ENCODE data around the gene NTM.

Gene NTM

GRCh38 chr11:131944736-131945135 lies 574.3 kb downstream of the NTM start:
- peak; percentile 69 for DNase-seq (ENCODE audit: extremely low read depth, low read depth)
- TF ChIP-seq CTCF (IDR thresholded peaks at IDR 0.05; ENCODE audit: low read depth, low read length), result no peak

DNA sequence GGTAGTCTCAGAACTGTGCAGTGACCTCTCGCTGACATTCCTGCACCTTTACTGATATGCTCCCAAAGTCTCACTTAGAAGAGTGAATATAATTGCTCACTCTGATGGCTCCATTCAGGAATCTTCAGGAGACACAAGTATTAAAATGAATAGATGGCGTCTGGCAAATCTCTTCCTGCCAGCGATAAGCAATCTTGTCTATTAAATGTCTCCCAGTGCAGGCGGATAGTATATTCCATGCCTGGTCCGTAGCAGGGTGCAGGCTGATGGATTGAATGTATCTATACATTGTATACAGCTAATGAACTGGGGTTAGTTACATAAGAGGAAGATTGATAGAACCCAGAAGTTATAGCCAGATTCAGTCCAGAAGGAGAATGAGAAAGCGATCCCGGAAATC lies 575.3 kb downstream of the NTM start:
- no peak for DNase-seq (ENCODE audit: extremely low read depth, low read depth)
- no peak for TF ChIP-seq CTCF (IDR thresholded peaks at IDR 0.05; ENCODE audit: low read depth, low read length)

- TF ChIP-seq CTCF (IDR thresholded peaks at IDR 0.05; ENCODE audit: low read depth, low read length), result no peak
- no peak for DNase-seq (ENCODE audit: extremely low read depth, low read depth)
Measured at GRCh38 chr11:131947511-131947910, 577.1 kb downstream of the NTM start.

GRCh38 chr11:131951121-131951520 lies 580.7 kb downstream of the NTM start:
- TF ChIP-seq CTCF (IDR thresholded peaks at IDR 0.05; ENCODE audit: low read depth, low read length), result no peak
- DNase-seq (ENCODE audit: extremely low read depth, low read depth), result no peak

- no peak for TF ChIP-seq CTCF (IDR thresholded peaks at IDR 0.05; ENCODE audit: low read depth, low read length)
- no peak for DNase-seq (ENCODE audit: extremely low read depth, low read depth)
Measured at GRCh38 chr11:131954146-131954545, 583.7 kb downstream of the NTM start.

DNA sequence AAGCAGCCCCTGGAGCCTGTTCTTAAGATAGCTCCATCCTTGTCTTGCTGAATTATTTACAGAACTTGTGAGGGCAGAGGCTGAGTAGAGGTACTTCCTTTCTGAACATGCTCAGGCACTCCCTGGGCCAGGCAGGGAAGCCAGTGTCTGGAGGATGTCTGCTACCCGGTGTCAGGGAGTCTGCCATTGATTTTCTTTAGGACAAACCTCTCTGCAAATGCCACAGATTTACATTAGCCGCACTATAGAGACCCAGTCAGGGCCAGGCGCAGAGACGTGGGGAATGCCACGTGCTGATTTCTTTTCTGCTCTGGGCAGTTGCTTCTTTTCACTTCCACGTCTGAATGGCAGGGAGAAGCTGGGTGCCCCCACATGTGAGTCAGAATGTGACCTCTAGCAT lies 585.5 kb downstream of the NTM start:
- no peak for TF ChIP-seq CTCF (IDR thresholded peaks at IDR 0.05; ENCODE audit: low read depth, low read length)
- DNase-seq (ENCODE audit: extremely low read depth, low read depth), result no peak

- DNase-seq (ENCODE audit: extremely low read depth, low read depth), result no peak
Measured at GRCh38 chr11:131957201-131957600, 586.8 kb downstream of the NTM start.

More at GRCh38 chr11:131957201-131957600, 586.8 kb downstream of the NTM start:
- TF ChIP-seq CTCF (IDR thresholded peaks at IDR 0.05; ENCODE audit: low read depth, low read length), result no peak

All from AG09319 (cell line).